GM12801 (cell line): Measurements from ENCODE around the gene CASP4.

Experiments
- CTCF ChIP-seq: IDR thresholded peaks from one replicate; pipeline ENCODE4 v1.5.1; 2011; ENCODE audit warnings: control low read depth; ENCODE audit not compliant: insufficient read length; ENCODE audit errors: extremely low read depth

The CASP4 gene

DNA sequence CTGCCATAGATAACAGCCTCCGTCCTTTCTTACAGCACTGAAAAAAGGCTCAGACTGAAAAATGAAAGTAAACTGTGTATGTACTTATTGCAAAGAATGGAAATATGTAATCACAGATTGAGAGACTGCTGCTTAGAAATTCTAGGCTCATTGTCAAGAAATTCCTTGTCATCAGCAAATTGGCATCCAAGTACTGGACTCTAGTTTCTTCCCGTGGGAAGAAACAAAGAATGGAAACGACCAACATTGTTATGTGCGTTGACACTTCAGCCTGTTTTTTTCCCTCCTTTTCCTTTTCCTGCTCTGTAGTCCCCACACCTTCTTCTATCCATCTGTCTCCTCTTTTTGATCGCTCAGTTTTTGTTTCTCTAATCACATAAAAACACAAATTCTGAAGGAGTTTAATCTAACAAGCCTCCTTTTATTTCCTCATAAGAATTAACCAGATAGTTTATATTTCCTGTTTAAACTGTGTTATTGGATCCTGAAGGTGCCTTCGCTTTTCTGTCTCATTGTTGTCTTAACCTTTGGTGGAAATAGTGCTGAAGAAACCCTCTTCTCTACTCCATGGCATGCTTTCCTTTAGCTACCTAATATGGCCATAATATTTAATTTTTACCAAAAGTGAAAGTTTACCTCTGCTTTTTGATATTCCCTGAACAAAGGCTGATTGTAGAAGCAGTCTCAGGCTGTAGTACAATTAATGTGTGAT is 50.1 kb downstream of the CASP4 start:
- TF ChIP-seq CTCF: no peak

DNA sequence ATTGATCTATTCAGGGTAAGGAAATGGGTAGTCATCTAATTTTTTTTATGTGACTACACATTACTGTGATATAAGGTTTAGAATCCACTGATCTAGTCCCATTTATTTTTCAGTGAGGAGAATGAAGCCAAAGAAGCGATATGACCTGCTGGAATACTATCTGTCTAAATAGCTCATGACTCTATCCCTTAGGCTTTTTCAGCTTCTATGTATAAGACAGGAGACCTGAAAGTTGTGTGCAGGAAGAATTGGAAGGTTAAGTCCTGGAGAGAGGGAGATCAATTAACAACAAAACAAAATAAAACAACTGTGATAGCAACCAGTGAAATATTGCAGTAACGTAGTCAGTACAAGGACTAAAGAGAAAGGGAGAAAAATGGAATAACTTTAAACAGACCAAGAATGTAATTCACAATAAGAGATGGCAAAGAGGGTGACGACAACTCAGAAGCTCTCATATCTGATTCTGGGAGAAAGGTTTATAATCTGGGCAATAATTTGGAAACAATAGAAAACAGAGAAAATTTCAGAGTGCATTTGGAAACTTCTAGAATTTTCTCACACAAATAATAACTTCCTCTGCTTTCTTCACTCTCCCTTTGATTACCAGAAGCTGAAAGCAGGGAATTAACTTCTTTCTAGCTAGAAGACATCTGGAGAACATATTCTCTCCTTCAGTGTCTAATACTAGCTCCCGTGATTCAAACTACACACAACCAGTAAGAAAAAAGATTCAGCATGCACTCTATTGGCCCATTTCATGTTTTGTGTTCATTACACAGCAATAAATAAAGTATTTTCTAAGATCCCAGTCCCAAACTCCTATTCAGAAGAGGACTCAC is 50.9 kb downstream of the CASP4 start:
- TF ChIP-seq CTCF: no peak

- no peak for TF ChIP-seq CTCF
These were observed 51.9 kb downstream of the CASP4 start for GRCh38 chr11:104916442-104916841.

DNA sequence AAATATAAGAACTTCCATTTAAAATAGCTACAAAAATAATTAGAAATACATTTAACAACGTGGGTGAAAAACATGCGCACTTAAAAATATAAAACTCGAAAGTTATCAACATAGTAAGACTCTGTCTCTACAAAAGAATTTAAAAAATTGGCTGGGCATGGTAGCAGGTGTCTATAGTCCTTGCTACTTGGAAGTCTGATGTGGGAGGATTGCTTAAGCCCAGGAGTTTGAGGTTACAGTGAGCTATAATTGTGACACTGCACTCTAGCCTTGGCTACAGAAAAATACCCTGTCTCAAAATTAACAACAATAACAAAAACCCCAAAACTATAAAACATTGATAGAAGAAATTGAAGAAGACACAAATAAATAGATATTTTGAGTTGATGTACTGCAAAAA is 56.3 kb downstream of the CASP4 start:
- TF ChIP-seq CTCF: no peak

DNA sequence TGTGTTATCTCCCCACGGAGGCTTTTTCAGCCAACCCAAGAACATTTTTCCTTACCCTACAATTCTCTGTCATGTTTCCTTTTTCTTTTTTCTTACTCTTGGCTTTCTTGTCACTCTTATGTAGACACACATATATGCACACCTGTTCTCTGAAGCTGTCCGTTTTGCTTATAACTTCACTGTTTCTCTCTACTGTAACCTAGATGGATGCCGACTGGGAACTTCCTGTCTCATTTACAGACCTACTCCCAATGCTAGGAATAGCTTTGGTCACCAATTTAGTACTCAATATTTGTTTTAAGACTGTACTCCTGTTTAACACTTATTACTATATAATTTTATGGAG is 60.2 kb downstream of the CASP4 start:
- no peak for TF ChIP-seq CTCF

- no peak for TF ChIP-seq CTCF
These were observed 60.7 kb downstream of the CASP4 start for GRCh38 chr11:104907521-104908185.

DNA sequence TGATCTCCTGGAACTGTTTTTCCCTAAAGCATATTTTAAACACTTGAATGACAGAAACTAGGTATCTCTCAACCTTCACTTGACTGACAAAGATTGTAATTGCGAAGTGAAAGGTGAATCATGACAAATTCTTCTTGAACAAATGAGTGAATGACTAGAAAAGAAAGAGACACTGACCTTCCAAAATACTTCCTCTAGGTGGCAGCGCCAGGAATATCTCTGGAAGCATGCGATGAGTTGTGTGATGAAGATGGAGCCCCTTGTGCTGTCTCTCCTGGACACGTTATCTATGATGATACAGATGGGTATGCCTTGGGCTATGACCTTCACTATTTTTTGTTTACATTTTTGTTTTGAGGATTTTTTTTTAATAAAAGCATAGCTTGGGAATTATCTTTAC is 63.1 kb downstream of the CASP4 start:
- TF ChIP-seq CTCF: no peak
